ENCODE data around the gene GAST. TPM values are rescaled to one million over a fixed set of nuclear protein-coding genes. Genes with fewer than 3 reads are reported as not detected.

GAST gene
- total RNA-seq, 1 experiment from 2014 or later, result not detected

GRCh38 chr17:41734139-41734948 is 22.2 kb downstream of the GAST start, which contains the start of gene HAP1:
Gene HAP1, minus strand, starts transcription at chr17:41734643. Its CDS starts 9 bp downstream, at chr17:41734634.
- TF ChIP-seq, protein P1, sequence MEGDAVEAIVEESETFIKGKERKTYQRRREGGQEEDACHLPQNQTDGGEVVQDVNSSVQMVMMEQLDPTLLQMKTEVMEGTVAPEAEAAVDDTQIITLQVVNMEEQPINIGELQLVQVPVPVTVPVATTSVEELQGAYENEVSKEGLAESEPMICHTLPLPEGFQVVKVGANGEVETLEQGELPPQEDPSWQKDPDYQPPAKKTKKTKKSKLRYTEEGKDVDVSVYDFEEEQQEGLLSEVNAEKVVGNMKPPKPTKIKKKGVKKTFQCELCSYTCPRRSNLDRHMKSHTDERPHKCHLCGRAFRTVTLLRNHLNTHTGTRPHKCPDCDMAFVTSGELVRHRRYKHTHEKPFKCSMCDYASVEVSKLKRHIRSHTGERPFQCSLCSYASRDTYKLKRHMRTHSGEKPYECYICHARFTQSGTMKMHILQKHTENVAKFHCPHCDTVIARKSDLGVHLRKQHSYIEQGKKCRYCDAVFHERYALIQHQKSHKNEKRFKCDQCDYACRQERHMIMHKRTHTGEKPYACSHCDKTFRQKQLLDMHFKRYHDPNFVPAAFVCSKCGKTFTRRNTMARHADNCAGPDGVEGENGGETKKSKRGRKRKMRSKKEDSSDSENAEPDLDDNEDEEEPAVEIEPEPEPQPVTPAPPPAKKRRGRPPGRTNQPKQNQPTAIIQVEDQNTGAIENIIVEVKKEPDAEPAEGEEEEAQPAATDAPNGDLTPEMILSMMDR (IDR thresholded peaks at IDR 0.05; ENCODE audit: unreplicated experiment), result no peak
- Mint-ChIP-seq H3K27ac (ENCODE audit: unreplicated experiment) (no peak within 1 kb of the TSS), H3K4me3 (ENCODE audit: low read depth, unreplicated experiment) (peak within 1 kb of the TSS; percentile 73), H3K36me3 (ENCODE audit: insufficient read depth, unreplicated experiment) (peaks cover 18% of the 10 kb centered on the region), H3K4me1 (ENCODE audit: low read depth, unreplicated experiment) (peaks cover 12% of the 10 kb centered on the region), H3K9me3 (ENCODE audit: low read depth, unreplicated experiment) (no peaks in the 10 kb centered on the region), H3K27me3 (ENCODE audit: unreplicated experiment) (peaks cover 83% of the 10 kb centered on the region)
- CTCF ChIA-PET, result no interaction called here
- intact Hi-C loops (cut with micrococcal nuclease; ENCODE audit: unreplicated experiment), result loop anchor here (1.0 kb wide), 1 partner anchor 68 kb away; no protein-coding TSS in a partner anchor
- TSS peak; percentile 50 for BruUV-seq (replicated peaks)
- peak; percentile 66 for DNase-seq

DNA sequence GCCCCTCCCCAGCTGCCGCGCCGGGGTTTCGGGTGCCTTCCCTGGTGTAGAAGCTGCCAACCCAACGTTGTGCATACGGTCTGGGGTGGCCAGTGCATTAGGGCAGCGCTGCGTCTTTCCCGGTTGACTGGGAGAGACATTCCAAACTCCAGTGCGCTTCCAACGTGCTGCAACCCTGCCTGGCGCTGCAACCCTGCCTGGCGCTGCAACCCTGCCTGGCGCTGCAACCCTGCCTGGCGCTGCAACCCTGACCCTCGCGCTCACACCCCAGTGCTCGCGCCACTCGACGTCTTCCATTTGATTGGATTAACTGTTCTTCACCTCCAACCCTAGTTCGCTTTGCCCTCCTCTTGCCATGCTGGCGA is 22.8 kb downstream of the GAST start:
- Mint-ChIP-seq H3K9me3 (ENCODE audit: low read depth, unreplicated experiment) (no peaks in the 10 kb centered on the region), H3K4me1 (ENCODE audit: low read depth, unreplicated experiment) (peaks cover 18% of the 10 kb centered on the region), H3K27me3 (ENCODE audit: unreplicated experiment) (peaks cover 81% of the 10 kb centered on the region), H3K36me3 (ENCODE audit: insufficient read depth, unreplicated experiment) (peaks cover 18% of the 10 kb centered on the region), H3K4me3 (ENCODE audit: low read depth, unreplicated experiment) (peak overlapping the region; percentile 73), H3K27ac (ENCODE audit: unreplicated experiment) (no peak overlapping the region)
- CTCF ChIA-PET, result interaction anchor here (1.9 kb wide), 1 partner anchor 66 kb away, joined by 11 read pairs; no protein-coding TSS in a partner anchor
- no peak for DNase-seq
- intact Hi-C loops (cut with micrococcal nuclease; ENCODE audit: unreplicated experiment), result loop anchor here (1.0 to 5.0 kb wide), 3 partner anchors 37 to 222 kb away; no protein-coding TSS in a partner anchor
- no TSS peak for BruUV-seq (replicated peaks)
- TF ChIP-seq, protein P1 (IDR thresholded peaks at IDR 0.05; ENCODE audit: unreplicated experiment), result no peak

DNA sequence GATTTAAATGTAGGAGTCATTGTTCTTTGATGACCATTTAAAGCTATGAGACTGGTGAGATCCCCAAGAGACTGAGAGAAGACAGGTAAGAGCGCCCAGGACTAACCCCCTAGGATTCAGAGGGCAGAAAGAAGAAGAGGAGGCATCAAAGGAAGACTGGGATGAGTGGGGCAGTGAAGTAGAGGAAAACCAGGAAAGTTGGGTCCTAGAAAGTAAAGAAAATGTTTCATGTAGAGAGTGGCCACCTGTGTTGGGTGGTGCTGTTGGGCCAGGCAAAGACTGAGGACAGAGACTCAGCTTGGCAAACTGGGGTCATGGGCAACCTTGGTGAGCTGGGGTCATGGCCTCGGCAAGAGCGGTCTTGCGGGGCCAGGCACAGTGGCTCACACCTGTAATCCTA is 23.6 kb downstream of the GAST start:
- no peak for DNase-seq
- TF ChIP-seq, protein P1 (IDR thresholded peaks at IDR 0.05; ENCODE audit: unreplicated experiment), result no peak
- H3K4me3 Mint-ChIP-seq (ENCODE audit: low read depth, unreplicated experiment), result no peak overlapping the region
- H3K36me3 Mint-ChIP-seq (ENCODE audit: insufficient read depth, unreplicated experiment), result peaks cover 18% of the 10 kb centered on the region
- H3K27ac Mint-ChIP-seq (ENCODE audit: unreplicated experiment), result no peak overlapping the region
- H3K4me1 Mint-ChIP-seq (ENCODE audit: low read depth, unreplicated experiment), result peaks cover 19% of the 10 kb centered on the region
- peaks cover 73% of the 10 kb centered on the region for H3K27me3 Mint-ChIP-seq (ENCODE audit: unreplicated experiment)
- intact Hi-C loops (cut with micrococcal nuclease; ENCODE audit: unreplicated experiment), result loop anchor here (5.0 kb wide), 2 partner anchors 37 to 222 kb away; no protein-coding TSS in a partner anchor
- BruUV-seq (replicated peaks), result no TSS peak
- CTCF ChIA-PET, result interaction anchor here (0.6 to 1.9 kb wide), 5 partner anchors 13 to 224 kb away, joined by 3 to 11 read pairs (median 3); no protein-coding TSS in a partner anchor
- H3K9me3 Mint-ChIP-seq (ENCODE audit: low read depth, unreplicated experiment), result no peaks in the 10 kb centered on the region

DNA sequence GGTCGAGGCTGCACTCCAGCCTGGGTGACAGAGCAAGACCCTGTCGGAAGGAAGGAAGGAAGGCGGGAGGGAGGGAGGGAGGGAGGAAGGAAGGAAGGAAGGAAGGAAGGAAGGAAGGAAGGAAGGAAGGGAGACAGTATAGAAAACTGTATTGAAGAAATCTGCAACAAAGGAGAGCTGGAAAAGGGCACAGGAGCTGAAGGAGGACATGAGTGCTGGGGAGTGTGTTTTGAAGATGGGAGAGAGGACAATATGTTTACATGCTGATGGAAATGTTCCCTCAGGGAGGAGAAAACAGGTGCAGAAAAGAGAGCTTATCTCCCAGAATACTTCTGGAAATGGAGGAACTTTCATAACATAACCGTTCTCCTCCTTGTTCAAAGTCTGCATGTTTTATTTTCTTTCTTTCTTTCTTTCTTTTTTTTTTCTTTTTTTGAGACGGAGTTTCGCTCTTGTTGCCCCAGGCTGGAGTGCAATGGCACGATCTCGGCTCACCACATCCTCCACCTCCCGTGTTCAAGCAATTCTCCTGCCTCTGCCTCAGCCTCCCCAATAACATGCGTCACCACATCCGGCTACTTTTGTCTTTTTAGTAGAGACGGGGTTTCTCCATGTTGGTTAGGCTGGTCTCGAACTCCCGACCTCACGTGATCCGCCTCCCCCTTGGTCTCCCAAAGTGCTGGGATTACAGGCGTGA is 25.0 kb downstream of the GAST start:
- DNase-seq, result no peak
- Mint-ChIP-seq H3K27ac (ENCODE audit: unreplicated experiment) (no peak overlapping the region), H3K4me3 (ENCODE audit: low read depth, unreplicated experiment) (no peak overlapping the region), H3K9me3 (ENCODE audit: low read depth, unreplicated experiment) (no peaks in the 10 kb centered on the region), H3K4me1 (ENCODE audit: low read depth, unreplicated experiment) (peaks cover 19% of the 10 kb centered on the region), H3K27me3 (ENCODE audit: unreplicated experiment) (peaks cover 59% of the 10 kb centered on the region), H3K36me3 (ENCODE audit: insufficient read depth, unreplicated experiment) (peaks cover 13% of the 10 kb centered on the region)
- CTCF ChIA-PET, result interaction anchor here (0.5 to 1.9 kb wide), 12 partner anchors 11 to 222 kb away, joined by 3 to 15 read pairs (median 4); partner anchors contain the start of gene JUP
- intact Hi-C loops (cut with micrococcal nuclease; ENCODE audit: unreplicated experiment), result loop anchor here (5.0 kb wide), 2 partner anchors 35 to 220 kb away; no protein-coding TSS in a partner anchor
- TF ChIP-seq, protein P1 (IDR thresholded peaks at IDR 0.05; ENCODE audit: unreplicated experiment), result no peak
- no TSS peak for BruUV-seq (replicated peaks)
